GM18909 (cell line): ENCODE data around the gene PGS1.
"Not testable (repeated sequence)": the region's sequence is repeated elsewhere in the genome, so short reads cannot be mapped to it uniquely, and the experiment has no call there.

Experiments
- ATAC-seq: cut with Tn5 transposase; IDR thresholded peaks from one replicate; pipeline ENCODE4 v1.9.1; 2021; ENCODE audit warnings: mild to moderate bottlenecking; ENCODE audit not compliant: unreplicated experiment, poor library complexity

PGS1 gene

DNA sequence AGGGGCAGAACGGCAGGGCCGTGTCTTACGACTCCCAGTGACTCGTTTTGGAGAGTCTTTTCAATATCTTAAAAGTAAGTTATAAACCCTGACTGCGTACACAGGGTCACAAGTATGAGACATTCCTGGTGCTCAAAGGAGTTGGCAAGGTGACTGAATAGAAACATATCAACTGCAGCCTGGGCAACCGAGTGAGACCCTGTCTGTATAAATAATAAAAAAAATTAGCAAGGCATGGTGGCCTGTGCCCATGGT, 83.3 kb downstream of the PGS1 start:
- ATAC-seq, result no peak

DNA sequence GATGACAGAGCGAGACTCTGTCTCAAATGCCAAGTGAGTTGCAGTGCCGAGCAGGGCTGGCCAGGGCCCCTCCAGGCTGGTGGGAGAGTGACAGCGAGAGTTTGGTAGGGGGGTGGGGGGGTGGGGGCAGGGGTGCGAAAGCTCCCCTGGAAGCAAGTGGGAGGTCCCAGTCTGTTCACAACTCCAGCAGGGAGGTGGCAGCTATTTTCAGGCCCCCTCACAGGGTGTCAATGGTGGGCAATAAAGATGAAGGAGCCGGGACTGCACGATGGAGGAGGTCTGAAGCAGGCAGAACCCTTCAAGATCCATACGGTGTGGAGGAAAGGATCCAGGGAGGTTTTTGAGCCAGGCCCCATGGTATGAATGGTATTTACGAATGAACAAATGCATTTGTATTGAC, 83.7 kb downstream of the PGS1 start:
- ATAC-seq, result no peak

GRCh38 chr17:78466109-78466785, 87.8 kb downstream of the PGS1 start:
- ATAC-seq, result not testable (repeated sequence)

GRCh38 chr17:78466786-78467715, 88.6 kb downstream of the PGS1 start:
- ATAC-seq, result no peak

DNA sequence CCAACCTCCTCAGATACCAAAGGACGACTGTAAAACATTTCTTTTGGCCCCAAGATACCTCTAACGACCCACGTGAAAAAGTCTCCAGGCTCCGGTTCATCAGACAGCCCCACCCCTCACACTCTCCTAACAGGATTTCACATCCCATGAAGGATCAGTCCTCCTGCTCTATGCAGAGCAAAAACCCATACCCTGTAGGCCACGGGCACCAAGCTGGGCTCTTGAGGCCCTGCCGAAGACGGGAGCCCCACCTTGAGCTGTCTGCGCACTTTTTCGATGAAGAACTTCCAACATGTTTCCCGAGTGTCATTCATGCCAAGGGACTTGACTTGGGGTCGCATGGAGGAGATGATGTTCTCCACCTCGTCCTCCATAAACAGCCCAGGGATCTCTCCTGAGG, 89.9 kb downstream of the PGS1 start:
- ATAC-seq, result no peak

DNA sequence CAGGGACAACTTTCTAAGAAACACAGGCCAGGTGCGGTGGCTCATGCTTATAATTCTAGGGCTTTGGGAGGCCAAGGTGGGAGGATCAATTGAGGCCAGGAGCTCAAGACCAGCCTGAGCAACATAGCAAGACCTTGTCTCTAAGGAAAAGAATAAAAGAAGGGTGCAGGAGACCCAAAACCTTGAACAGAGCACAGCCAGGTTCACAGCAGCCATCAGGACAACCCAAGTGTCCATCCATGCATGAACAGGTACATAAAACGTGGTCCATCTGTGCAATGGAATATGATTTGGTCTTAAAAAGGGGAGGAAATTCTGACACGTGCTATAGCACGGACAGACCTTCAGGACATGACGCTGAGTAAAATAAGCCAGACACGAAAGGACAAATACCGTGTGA, 91.0 kb downstream of the PGS1 start:
- no peak for ATAC-seq

- no peak for ATAC-seq
These were observed 93.2 kb downstream of the PGS1 start for GRCh38 chr17:78471635-78472034.

- no peak for ATAC-seq
These were observed 93.8 kb downstream of the PGS1 start for GRCh38 chr17:78472035-78472905.

DNA sequence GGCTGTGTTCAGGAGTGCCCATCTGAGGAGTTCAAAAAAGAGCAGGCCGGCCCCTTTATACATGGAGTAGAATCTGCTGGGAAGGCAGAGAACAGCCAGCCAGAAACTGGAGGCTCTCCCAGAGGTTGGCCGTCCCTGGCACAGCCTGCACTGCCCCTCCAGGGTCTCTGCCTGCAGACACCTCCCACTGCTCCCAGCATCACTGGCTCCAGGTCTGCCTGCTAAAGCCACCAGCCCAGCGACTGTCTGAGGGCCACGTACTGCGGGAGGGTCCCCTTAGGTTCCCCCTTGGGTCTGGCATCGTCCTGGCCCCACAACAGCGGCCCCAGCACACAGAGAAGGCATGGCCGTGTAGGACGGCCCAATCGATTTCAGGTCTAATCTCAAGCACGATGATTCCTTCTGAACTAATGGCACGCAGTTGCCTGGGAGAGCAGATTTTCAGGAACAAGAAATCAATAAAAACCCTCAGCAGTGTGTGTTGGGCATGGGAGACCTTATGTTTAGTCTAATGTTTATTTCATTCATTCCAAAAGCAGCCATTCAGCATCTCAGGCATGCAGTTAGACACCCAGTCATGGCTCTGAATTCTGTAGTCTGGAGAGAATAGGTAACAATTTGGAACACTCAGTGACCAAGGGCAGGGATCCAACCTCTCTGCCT, 95.6 kb downstream of the PGS1 start:
- ATAC-seq, result no peak
